ENCODE data around the gene SIAH2.

DNA sequence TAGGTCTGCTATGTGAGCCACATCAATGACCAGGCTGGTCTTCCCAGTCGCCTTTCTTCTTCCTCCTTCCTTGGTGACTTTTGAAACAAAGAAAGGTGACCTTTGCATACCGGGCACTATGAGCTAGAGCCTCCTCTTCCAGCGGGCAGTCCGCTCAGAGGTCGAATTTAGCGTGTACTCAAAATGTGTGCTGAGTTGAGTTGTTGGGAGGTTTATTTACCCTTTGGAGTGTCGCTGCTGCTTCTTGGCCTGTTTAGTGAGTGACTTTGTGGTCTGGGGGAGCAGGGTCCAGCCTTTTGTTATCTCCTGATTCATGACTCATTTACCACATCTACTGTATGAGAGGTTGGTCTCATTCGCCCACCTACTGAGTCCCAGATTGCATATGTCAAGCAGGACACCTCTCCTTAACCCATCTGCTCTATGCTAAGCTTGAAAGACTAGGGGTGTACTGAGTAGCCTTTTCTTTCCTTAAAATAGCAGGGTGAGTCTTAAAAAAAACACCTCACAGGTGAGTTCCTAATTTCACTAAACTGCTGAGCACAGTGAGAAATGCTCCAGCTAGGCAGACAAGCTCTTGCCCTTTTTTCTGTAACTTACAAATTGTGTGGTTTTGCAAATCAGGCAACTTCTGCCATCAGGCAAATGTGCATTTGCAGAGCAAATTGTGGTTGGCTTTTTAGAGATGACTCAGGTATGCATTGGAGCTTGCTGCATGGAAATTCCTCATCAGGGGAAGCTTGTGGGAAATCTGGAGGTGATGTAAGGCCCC lies 3.2 kb upstream of the SIAH2 start:
- TF ChIP-seq POLR2AphosphoS5 (IDR thresholded peaks at IDR 0.05; ENCODE audit: low read depth, low read length) (no peak), SIN3A (IDR thresholded peaks at IDR 0.05; ENCODE audit: borderline replicate concordance, insufficient read depth, low read depth, low read length) (no peak)
- TF ChIP-seq, protein P1, sequence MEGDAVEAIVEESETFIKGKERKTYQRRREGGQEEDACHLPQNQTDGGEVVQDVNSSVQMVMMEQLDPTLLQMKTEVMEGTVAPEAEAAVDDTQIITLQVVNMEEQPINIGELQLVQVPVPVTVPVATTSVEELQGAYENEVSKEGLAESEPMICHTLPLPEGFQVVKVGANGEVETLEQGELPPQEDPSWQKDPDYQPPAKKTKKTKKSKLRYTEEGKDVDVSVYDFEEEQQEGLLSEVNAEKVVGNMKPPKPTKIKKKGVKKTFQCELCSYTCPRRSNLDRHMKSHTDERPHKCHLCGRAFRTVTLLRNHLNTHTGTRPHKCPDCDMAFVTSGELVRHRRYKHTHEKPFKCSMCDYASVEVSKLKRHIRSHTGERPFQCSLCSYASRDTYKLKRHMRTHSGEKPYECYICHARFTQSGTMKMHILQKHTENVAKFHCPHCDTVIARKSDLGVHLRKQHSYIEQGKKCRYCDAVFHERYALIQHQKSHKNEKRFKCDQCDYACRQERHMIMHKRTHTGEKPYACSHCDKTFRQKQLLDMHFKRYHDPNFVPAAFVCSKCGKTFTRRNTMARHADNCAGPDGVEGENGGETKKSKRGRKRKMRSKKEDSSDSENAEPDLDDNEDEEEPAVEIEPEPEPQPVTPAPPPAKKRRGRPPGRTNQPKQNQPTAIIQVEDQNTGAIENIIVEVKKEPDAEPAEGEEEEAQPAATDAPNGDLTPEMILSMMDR (IDR thresholded peaks at IDR 0.05): no peak
